HG03066 (cell line): ENCODE data around the gene ZFHX3.

Experiments used
- ATAC-seq: cut with Tn5 transposase; IDR thresholded peaks from one replicate; pipeline ENCODE4 v1.9.1; 2021; ENCODE audit warnings: low read depth; ENCODE audit not compliant: unreplicated experiment

ZFHX3 gene

GRCh38 chr16:72889616-72890582 is 158.0 kb downstream of the ZFHX3 start:
- no peak for ATAC-seq

- no peak for ATAC-seq
Measured at GRCh38 chr16:72887537-72887936, 160.4 kb downstream of the ZFHX3 start.

- ATAC-seq = no peak
Measured at GRCh38 chr16:72886346-72886974, 161.5 kb downstream of the ZFHX3 start.

- ATAC-seq = no peak
Measured at GRCh38 chr16:72884573-72884972, 163.4 kb downstream of the ZFHX3 start.

- ATAC-seq = no peak
Measured at GRCh38 chr16:72884037-72884436, 163.9 kb downstream of the ZFHX3 start.

GRCh38 chr16:72879846-72880245 is 168.1 kb downstream of the ZFHX3 start:
- ATAC-seq = no peak

GRCh38 chr16:72878301-72879269 is 169.3 kb downstream of the ZFHX3 start:
- ATAC-seq = no peak

- no peak for ATAC-seq
Measured at GRCh38 chr16:72877374-72878028, 170.4 kb downstream of the ZFHX3 start.

GRCh38 chr16:72876981-72877373 is 171.0 kb downstream of the ZFHX3 start:
- no peak for ATAC-seq

- peak; percentile 60 for ATAC-seq
Measured at GRCh38 chr16:72876221-72876620, 171.7 kb downstream of the ZFHX3 start.

- no peak for ATAC-seq
Measured at GRCh38 chr16:72875291-72876031, 172.5 kb downstream of the ZFHX3 start.

GRCh38 chr16:72873853-72874252 is 174.1 kb downstream of the ZFHX3 start:
- ATAC-seq = no peak

- ATAC-seq = no peak
Measured at GRCh38 chr16:72873044-72873443, 174.9 kb downstream of the ZFHX3 start.

GRCh38 chr16:72865835-72866234 is 182.1 kb downstream of the ZFHX3 start:
- ATAC-seq = no peak

- ATAC-seq = no peak
Measured at GRCh38 chr16:72865258-72865657, 182.7 kb downstream of the ZFHX3 start.

- ATAC-seq = no peak
Measured at GRCh38 chr16:72864130-72864833, 183.6 kb downstream of the ZFHX3 start.

GRCh38 chr16:72862090-72862489 is 185.8 kb downstream of the ZFHX3 start:
- no peak for ATAC-seq

- no peak for ATAC-seq
Measured at GRCh38 chr16:72860726-72861562, 187.0 kb downstream of the ZFHX3 start.
